ENCODE results near the gene DCPS.
"Not testable (repeated sequence)": the region's sequence is repeated elsewhere in the genome, so short reads cannot be mapped to it uniquely, and the experiment has no call there.

Gene DCPS

GRCh38 chr11:126364735-126365134, 60.9 kb downstream of the DCPS start:
- DNase-seq, result not testable (repeated sequence)

GRCh38 chr11:126365508-126365907, 61.6 kb downstream of the DCPS start:
- not testable (repeated sequence) for DNase-seq

- DNase-seq, result no peak
Measured at GRCh38 chr11:126366064-126366822, 62.4 kb downstream of the DCPS start.

- not testable (repeated sequence) for DNase-seq
Measured at GRCh38 chr11:126366823-126367654, 63.2 kb downstream of the DCPS start.

GRCh38 chr11:126367806-126368205, 63.9 kb downstream of the DCPS start:
- DNase-seq, result not testable (repeated sequence)

DNA sequence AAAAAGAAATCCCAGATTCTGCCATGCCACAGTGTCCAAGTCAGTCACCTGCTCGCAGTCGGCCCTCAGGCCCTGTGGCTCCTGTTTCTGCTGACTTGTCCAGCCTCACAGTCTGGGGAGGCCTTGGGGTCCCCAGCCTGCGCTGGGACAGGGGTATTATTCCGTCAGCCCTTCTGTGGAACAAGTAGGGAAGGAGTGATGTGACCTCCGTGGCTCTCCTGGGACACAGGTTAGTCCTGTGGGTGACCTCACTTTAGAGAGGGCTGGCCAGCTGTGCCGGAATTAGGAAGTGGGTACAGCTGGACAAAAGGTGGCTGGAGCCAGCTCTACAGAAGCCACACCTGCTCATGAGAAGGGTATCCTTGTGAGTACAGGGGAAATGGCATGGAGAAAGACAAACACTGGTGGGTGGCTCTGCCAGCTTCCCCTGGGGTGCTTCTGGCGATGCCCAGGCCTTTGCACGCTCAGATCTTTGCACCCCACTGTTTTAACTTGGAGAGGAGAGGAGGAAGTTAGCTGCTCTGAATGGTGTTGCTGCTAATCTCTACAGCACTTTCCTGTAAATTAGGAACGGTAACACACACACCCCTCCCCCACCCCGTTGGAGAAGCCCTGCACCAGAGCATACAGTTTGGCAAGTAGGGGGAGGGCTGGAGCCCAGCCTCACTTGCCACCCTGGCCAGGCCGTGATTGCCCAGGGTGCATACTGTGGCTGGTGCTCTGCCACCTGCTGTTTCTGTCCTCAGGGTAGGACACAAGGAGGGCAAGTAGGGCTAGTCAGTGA, 64.7 kb downstream of the DCPS start:
- not testable (repeated sequence) for DNase-seq

DNA sequence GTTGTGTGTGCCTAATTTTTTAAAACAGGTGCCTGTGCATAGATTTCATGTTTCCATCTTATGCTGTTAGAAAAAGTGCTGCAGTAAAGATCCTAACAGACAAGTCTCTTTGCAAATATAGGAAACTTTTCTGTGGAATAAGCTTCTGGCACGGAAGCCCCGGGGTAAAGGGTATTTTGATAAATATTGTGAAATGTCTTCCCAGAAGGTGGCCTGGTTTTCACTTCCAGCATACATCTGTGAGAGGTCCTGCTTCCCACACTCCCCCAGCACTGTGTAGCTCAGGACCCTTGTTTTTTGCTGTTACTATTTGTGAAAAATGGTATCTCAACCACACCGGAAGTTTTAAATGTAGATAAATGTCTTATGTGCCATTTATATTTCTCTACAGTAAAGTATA, 66.2 kb downstream of the DCPS start:
- no peak for DNase-seq

DNA sequence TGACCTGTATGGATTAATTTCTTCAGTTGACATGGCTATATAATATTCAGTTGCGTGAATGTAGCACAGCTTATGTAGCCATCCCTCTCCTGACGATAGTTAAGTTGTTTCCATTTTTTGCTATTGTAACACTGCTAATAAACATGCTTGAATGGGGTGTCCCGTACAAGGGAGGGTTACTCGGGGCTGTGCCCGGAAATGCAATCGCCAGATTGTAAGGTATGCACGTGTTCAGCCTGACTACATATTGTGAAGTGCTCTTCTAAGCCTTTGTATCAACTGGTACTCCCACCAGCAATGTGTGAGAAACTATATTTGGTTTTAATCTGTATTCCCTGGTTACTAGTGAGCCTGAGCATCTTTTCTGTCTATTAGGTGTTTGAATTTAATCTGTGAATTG, 67.7 kb downstream of the DCPS start:
- no peak for DNase-seq

DNA sequence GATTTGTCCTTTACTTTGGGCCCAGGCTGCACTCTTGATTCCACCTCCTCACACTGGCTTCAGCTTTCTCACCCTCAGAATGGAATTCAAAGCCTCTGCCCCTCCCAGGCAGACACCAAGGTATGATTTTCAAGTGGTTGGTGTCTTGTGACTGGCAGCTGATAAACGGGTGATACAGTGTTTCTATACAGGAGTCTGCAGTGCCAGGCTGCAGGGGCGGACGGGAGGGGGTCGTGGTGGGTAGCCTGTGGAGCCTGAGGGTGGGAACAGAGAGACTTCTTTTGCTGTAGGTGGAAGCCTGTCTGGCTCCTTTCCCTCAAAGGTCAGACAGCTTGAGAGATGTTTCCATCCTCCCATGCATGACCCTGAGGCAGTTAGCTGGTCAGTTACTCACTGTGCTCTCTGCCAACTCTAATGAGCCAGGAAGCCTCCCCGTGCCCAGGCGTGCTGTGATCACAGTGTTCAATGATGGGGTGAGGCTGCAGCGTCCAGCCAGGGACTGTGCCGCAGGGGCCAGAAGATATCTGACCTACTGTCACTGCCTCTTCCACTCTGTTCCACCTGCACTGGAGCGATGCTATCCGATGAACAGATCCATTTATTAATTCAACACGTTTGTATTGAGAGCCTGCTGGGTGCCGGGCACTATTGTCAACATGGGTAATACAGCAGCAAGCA, 69.7 kb downstream of the DCPS start:
- not testable (repeated sequence) for DNase-seq

DNA sequence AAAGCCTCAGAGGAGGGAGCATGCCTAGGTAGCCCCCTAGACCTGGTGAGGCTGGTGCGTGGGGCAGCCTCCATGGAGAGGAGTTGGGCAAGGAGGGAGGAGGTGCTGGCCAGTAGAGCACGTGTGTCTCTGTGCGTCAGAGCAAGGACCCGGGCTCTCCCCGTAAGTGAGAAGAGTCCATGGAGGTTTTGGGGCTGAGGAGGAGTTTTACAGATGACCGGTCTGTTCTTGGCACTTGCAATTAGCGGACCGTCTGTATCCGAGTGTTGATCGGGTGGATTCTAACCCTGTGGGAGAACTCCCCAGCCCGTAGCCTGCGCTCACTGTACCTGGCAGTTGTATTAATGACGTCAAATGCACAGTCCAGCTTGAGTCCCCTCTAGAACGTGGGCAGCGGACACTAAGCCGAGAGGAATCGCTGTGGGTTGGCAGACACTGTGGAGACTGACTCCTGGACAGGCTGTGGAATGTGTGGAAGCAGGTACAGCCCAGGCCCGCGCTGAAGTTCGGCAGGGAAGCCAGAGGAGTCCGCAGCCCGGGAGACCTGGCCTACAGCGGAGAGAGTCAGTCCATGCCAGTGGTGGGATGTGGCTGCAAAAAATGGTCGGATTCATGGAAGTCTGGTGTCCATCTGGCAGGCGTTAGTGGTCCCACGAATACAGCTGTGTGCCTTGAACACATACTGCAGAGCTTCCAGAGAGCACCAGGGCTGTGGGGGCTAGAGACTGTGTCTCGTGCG, 70.9 kb downstream of the DCPS start:
- DNase-seq, result not testable (repeated sequence)

GRCh38 chr11:126375726-126376125, 71.9 kb downstream of the DCPS start:
- no peak for DNase-seq

- no peak for DNase-seq
Measured at GRCh38 chr11:126378763-126379162, 74.9 kb downstream of the DCPS start.

- no peak for DNase-seq
Measured at GRCh38 chr11:126380909-126381308, 77.0 kb downstream of the DCPS start.

- not testable (repeated sequence) for DNase-seq
Measured at GRCh38 chr11:126381960-126382359, 78.1 kb downstream of the DCPS start.

DNA sequence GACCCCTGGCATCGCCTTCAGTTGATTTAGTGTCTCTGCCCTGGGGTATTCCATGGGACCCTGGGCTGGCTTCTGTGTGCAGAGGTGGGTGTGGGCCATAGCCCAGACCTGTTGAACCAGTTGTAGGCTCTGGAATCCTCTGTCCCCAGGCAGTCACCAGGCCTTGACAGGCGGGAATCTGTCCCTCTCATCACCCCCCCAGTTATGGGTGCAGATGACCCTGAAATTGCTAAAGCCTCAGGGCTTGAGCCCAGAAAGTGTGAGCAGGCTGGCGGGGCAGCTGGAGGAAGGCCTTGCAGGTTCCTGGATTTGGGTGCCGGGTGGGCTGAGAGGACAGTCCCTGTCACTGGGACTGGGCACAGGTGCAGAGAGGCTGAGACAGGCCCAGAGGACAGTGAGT, 78.8 kb downstream of the DCPS start:
- DNase-seq, result not testable (repeated sequence)

GRCh38 chr11:126383339-126384335, 79.8 kb downstream of the DCPS start:
- no peak for DNase-seq

DNA sequence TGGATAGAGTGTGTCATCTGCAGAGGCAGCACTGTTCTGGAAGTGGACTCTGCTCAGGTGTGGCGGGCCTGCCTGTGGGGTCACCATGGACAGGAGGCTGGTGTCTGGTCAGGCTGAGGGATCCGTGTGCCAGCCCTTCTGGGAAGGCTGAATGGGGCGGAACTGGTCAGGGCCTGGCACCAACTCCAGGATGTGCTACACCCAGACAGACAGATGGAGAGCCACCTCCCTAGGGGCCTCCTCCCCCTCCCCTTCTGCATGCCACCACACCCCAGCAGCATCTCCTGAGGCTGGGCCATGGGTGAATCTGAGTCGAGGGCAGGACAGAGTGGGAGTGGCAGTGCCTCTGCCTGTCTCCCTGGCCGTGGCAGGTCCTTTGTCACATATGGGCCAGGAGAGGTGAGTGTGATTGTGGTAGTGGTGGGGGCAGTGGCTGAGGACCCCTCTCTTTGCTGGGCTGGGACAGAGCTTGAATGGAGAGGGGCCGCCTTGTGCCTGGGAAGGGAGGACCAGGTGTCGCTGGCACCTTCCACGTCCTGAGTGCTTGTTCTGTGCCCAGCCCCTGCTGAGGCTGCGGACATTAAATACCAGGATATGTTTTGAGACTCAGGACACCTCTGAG, 80.7 kb downstream of the DCPS start:
- no peak for DNase-seq

DNA sequence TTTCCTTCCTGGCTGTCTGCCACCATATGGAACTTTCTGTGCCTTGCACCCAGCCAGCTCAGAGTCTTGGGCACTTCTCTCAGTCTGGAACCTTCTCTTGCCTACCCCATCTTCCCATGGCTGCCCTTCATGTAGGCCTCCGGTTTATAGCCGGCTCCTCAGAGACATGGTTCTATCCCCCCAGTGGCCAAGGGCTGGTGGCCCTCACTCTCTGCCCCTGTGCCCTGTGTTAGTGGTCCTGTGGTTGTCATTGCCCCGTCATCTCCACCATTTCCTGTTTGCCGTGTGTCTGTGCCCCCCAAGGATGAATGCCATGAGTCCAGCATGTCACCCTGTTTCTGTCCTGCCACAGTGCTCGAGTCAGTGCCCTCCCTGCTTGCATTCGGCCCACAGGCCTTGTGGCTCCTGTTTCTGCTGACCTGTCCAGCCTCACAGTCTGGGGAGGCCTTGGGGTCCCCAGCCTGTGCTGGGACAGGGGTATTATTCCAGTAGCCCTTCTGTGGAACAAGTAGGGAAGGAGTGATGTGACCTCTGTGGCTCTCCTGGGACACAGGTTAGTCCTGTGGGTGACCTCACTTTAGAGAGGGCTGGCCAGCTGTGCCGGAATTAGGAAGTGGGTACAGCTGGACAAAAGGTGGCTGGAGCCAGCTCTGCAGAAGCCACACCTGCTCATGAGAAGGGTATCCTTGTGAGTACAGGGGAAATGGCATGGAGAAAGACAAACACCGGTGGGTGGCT, 82.3 kb downstream of the DCPS start:
- no peak for DNase-seq

GRCh38 chr11:126386729-126387071, 82.8 kb downstream of the DCPS start:
- DNase-seq, result peak in 1 of 2 experiments; percentile 58

GRCh38 chr11:126387857-126388256, 84.0 kb downstream of the DCPS start:
- DNase-seq, result no peak
